ENCODE results near the gene HMGB3.
"Not testable (repeated sequence)": the region's sequence is repeated elsewhere in the genome, so short reads cannot be mapped to it uniquely, and the experiment has no call there.

The HMGB3 gene

DNA sequence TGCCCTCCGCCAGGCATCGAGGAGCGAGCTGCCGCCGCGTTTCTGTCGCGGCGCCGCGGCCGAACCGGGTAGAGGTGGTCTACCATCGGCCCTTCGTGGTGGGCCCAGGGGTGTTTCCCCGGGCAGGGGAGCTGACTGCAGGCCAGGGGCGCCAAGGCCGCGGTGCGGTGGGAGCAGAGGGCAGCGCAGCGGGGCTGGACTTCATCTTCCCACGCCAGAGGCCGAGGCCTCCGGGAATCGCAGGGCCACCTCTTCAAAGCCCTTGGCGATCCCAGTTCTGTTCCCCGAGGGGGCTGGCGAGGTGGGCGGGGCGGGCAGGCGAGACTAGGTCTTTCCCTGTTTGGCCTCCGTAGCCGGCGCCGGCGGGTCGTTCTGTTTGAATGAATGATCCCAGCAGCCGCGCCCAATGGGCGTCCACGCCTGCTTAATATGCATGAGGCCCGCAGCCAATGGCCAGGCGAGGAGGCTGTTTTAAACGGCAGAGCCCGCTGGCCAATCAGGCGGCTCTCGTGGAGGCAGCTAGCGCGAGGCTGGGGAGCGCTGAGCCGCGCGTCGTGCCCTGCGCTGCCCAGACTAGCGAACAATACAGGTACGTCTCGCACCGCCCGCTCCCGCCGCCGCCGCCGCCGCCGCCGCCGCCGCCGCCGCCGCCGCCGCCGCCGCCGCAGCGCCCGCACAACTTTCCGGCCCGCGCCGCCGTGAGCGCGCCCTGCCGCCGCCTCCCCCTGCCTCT lies at the start of gene HMGB3:
TSS of gene HMGB3 (plus strand) at position 548 of the 733 bp plus-strand sequence. CDS start 2,265 bp downstream, outside the sequence.
- peak; percentile 70 to 74 for DNase-seq (ENCODE audit: low read depth in 2 of 2)

DNA sequence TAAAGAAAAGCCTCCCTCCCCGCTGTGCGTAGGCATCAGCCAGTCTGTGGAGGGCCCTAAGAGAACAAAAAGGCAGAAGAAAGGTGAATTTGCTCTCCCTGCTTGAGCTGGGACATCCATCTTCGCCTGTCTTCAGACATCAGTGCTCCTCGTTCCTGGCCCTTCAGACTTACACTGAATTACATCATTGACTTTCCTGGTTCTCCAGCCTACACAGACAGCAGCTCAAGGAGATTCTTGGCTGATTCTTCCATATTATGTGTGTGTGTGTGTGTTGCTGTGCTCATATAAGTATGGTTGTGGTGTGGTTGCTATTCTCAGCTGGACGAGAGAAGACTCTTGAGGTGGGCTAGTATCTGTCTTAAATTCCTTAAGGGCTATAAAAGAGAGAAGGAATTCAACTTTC lies 49.2 kb upstream of the HMGB3 start:
- DNase-seq (ENCODE audit: low read depth in 2 of 2), result no peak

DNA sequence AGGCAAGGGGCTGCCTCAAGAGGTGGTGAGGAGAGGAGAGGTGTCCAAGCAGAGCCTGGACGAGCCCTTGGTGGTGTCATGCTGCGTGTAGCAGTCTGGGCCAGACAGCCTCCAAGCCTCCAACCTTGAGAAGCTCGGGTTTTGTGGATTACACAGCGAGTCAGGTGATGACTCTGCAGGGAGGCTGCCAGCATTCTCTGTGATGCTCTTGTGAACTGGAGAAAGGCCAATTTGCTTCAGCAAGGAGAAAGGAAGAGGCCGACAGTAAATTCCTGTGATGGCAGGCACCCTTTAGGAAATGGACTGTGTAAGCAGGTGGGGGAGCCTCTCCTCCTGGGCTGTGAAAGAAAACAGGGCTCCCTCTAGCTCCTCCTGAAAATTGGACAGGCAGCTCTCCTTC lies 48.7 kb upstream of the HMGB3 start:
- no peak for DNase-seq (ENCODE audit: low read depth in 2 of 2)

DNA sequence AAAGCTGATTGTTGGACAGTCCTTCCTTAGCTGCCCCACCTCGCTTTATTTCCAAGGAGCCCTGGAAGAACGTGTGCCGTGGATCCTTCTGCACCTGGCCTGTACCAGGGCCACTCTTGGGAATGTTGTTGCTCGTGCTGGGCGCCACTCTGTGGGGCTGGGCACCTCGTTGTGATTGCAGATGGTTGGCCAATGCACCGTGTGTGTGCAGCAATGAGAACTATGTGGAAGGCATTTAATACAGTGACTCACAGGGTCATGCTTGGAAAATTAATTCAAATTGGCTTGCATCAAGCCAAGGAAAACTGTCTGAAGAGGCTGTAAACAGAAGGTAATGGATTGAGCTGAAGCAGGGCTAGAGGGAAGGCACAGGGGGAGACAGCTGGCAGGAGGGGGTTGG lies 47.7 kb upstream of the HMGB3 start:
- no peak for DNase-seq (ENCODE audit: low read depth in 2 of 2)

DNA sequence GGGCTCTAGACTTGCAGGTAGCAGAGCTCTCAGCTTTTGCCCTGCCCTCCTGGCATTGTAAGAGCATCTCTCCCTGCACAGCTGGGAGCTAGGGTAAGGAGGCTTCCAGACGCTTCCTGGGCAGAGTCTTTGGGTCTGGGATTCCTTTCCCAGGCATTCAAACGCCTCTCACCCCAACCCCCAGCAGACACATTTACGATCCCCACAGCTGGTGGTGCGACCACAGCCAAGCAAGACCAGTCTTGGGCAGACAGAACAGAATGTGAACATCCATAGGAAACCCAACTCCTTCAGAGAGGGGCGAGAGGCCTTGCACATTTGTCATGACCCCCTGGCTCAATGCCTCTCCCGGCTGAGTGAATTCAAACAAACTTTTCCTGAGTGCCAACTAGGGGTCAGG lies 46.6 kb upstream of the HMGB3 start:
- DNase-seq (ENCODE audit: low read depth in 2 of 2), result no peak

DNA sequence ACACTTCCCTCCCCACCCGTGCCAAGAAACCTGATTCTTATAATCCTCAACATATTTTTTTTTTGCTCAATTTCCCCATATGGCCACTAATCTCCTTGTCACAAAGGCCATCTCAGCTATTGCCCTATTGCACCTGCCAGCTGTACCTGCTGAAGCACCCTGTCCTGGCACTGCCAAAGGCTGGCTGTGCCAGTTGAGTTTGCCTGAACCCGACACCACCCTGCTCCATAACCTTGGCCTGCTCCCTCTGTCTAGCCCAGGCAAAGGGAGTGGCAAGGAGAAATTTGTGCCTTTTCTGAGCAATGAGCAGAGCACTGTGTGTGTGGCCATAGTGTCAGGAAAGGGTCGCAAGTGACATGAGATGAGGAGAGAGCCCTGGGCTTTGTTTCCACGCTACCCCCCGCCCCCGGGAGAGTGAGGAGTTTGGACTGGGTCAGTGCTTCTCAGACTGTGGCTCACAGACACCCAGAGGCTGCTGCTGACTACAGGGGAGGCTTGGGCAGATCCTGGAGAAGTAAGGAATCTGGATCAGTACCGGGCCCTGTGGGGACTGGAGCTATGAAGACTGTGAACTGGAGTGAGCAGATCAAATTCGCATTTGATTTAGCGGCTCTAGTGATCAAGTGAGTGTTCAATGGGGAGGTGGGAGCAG lies 42.2 kb upstream of the HMGB3 start:
- no peak for DNase-seq (ENCODE audit: low read depth in 2 of 2)

DNA sequence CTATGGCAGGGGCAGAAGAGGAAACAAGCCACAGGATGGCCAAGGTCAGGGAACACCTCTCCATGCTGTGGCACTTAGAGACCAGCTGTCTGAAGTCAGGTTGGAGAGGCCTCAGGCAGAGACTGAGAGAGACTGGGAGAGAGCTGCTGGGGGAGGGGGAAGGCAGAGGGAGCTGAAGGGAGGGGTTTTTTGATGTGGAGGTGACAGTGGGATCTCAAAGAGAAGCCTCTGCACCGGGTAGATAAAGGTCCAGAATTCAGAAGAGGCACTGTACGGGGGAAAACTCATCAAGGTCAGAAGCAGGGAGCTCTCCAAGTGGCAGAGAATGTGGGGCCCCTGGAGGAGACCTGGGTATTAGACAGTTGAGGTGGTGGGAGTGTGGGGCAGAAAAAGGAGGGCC lies 41.6 kb upstream of the HMGB3 start:
- DNase-seq (ENCODE audit: low read depth in 2 of 2), result no peak

DNA sequence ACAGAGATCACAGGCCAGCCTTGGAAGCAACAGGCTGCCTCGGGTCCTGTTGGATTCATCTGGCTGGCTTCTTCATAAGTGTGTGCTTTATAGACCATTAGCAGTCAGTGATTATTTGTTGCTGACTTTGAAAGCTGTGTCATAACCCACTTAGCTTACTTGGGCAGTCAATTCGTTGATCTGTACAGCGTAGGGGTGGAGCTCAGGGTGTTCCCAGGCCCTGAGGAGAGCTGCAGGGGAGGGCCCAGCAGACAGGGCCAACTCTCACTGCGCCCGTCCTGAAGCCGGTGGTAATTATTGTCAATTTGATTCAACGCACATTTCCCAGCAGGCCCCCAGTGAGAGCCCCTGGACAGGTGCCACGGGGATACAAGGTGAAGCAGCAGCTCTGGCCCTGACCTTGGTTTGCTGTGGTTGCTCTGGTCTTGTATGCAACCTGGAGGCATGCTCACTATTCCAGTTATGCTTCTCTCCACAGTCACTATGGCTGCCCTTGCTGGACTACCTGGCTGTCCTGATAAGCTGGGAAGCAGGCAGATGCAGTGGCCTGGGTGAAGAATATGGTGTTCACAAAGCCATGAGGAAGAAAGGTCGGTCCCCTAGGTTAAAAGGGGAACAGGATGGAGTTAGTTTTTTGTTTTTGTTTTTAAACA lies 40.1 kb upstream of the HMGB3 start:
- DNase-seq (ENCODE audit: low read depth in 2 of 2), result no peak

DNA sequence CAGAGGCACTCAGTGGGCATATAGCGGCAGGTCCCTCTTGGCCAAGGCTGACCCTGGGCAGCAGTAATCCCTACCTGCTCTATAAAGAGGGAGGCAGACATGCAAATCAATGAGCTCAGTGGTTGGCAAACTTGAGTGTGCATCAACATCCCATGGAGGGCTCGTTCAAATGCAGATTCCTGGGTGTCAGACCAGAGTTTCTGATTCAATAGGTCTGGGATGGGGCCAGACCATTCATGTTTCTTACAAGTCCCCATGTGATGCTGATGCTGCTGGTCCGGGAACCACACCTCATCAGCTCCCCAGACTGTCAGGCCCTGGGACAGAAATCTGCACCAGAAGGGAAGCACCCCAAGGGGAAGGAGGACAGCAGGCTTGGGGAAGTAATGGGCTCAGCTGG lies 38.9 kb upstream of the HMGB3 start:
- DNase-seq (ENCODE audit: low read depth in 2 of 2), result no peak

DNA sequence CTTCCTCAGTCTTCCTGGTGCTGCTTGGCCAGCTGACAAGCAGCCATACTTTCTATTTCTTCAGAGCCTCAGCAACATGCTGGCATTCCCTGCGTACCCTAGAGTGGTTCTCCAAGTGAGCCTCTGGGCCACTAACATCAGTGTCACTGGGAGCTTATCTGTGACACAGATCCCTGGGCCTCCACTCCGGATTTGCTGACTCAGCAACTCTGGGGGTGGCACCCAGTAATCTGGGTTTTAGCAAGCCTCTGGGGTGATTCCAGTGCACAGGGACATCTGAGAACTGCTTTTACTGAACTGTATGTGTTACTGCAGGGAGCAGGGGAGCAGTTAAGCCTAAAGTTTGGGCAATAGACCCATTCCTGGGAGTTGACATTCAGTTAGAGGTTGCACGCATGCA lies 28.2 kb upstream of the HMGB3 start:
- no peak for DNase-seq (ENCODE audit: low read depth in 2 of 2)

DNA sequence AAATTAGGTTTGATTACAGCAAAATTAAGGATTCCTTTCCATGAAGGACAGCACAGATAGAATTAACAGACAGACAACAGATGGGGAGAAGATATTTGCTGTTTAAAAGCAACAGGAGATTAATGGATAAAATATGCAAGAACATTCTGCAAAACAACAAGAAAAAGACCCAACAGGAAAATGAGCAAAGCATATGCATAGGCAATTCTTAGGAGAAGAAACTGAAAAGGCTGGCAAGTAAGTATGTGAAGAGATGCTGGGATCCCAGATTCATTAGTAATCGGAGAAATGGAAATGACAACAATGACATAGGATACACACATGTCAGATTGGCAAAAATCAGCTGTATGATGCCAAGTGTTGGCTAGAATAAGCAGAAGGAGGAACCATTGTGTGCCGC lies 27.5 kb upstream of the HMGB3 start:
- DNase-seq (ENCODE audit: low read depth in 2 of 2), result no peak

DNA sequence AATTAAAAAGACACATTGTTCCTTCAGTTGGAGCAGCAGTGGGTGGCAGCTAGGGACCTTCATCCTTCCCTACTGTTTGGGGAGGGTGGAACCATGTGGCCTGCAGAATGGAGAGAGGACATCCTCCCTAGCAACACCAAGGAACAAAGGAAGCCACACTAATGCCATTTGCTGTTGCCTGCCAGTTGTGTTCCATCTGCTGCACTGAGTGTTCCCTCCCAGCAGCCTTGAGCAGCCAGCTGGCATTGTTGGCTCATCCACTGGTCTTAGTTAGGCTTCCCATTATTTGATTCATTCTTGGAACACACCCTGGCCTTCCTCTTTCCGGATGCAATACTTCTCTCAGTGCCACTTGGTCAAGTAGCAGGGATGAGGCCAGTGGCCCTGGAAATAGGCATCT lies 25.0 kb upstream of the HMGB3 start:
- DNase-seq (ENCODE audit: low read depth in 2 of 2), result no peak

DNA sequence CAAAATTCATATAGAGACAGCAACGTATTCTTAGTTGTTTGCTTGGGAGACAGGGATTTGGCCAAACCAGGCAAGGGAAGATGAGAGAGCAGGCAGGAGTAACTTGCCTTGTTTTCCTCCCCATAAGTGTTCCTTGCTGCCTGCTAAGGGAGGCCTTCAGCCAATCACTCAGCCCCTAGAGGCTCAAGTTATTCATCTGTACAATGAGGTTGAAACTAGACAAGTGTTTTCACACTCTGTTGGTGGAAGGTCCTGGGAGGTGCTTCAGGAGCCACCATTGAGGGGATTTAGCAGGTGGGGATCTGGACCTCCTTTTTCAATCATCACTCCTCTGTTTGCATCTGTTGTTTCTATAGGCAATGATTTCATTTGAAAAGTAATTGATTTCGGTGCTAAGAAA lies 23.6 kb upstream of the HMGB3 start:
- no peak for DNase-seq (ENCODE audit: low read depth in 2 of 2)

DNA sequence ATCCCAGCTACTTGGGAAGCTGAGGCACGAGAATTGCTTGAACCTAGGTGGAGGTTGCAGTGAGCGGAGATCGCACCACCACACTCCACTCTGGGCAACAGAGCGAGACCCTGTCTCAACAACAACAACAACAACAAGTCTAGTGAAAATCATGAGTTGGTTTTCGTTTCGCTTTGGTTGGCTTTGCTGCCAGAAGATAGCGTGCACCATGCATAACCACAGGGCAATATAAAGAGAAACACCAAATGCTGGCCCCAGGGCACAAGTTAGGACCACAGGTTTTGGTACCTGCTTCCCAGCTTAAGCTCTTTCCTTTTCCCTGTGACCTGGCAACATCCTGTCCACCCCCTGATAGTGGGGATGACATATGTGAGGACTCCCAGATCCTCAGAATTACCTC lies 21.5 kb upstream of the HMGB3 start:
- DNase-seq (ENCODE audit: low read depth in 2 of 2), result no peak

DNA sequence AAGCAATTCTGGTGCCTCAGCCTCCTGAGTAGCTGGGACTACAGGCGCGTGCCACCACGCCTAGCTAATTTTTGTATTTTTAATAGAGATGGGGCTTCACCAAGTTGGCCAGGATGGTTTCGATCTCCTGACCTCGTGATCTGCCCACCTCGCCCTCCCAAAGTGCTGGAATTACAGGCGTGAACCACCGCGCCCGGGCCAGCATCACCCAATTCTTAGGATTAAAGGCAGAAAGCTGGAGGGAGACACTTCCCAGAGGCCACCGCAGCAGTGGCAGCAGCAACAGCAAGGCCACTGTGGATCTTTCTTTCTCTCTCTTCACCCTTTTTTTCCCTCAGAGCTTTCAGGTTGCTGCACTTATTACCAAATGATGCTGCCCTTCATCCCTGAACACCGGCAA lies 18.7 kb upstream of the HMGB3 start:
- not testable (repeated sequence) for DNase-seq (ENCODE audit: low read depth in 2 of 2)

DNA sequence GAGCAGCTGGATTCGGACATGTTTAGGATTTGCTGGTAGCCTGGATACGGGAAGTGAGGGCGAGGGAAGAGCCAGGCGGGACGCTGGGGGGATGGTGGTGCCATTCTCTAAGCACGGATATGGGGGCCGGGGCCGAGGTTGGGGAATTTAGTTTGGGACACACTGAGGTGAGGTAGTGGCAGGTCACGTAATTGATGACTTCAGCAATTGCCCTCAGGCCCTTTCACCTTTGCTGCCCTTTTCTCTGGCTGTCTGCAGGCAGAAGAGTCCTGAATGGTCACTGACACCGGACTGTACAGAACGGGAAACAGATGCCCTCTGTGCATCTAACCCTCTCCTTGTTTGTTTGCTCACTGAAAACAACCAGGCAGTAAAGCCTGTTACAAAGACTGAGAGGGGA lies 16.9 kb upstream of the HMGB3 start:
- DNase-seq (ENCODE audit: low read depth in 2 of 2), result no peak

DNA sequence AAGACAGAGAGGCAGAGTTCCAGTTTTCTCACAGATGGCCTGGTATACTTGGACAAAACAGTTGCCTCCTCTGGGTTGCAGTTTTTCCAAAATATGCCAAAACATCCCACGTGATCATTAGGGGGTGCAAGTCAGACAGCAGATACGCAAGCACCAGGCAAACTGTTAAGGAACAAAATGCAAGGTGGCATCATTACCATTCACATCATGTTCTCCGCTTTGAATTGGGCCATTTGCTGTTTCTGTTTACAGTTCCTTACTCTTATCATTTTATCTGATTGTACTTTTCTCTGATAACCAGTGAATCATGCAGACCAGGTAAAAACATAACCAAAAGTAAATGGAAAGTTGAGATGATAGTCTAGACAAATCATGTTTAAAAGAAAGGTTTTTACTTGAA lies 16.4 kb upstream of the HMGB3 start:
- DNase-seq (ENCODE audit: low read depth in 2 of 2), result no peak

DNA sequence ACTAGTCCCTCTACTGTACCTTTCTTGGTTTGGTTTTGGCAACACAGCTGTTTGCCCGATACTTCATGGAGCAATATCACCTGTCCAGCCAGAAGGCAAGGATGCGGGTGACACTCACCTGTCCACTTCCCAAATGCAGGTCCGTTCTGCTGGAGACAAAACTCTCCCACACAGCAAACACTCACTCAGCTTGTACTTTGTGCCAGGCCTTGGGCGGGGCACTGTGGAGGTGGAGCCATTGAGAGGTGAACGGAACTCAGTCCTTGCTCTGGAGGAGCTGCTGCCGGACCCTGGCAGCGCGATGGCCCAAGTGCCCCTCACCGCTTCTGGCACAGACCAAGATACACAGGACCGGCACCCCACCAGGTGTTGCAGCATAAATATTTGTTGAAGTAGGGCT lies 15.3 kb upstream of the HMGB3 start:
- DNase-seq (ENCODE audit: low read depth in 2 of 2), result no peak

DNA sequence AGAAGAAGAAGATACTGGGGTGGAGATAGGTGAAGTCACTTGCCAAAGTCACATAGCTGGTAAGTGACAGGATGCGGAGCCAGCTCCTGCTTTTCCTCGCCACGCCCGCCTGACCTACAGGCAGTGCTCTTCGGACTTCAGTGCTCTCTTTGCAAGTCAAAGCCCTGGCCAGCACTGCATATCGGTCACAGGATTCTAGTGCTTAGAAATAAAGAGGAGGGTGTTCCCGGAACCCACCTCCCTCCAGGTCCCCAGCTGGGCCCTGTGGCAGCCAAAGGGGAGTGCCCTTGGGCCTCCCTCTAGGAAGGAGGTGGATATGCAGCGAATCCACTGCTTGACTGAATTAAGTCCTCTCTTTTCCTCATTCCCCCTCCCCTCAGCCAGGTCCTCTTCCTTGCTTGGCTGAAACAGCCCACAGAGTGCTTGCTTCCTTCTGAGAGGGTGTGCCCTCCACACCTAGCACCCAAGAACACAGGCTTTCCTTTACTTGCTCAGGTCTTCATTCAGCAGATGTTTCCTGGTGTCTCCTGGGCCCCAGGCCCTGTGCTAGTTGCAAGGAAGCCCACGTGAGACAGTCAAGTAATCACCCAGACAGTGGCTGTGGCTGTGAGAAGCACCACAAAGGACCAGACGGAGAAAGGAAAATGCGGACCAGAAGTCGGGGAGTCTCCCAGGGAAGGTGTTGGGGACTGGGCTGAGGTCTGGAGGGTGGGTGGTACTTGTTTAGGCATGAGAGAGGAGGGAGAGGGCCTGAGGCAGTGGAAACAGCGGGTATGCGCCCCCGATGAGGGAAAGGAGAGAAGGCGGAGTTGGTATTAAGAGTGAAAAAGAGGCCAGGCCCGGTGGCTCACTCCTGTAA lies 14.0 kb upstream of the HMGB3 start:
- DNase-seq (ENCODE audit: low read depth in 2 of 2), result no peak

DNA sequence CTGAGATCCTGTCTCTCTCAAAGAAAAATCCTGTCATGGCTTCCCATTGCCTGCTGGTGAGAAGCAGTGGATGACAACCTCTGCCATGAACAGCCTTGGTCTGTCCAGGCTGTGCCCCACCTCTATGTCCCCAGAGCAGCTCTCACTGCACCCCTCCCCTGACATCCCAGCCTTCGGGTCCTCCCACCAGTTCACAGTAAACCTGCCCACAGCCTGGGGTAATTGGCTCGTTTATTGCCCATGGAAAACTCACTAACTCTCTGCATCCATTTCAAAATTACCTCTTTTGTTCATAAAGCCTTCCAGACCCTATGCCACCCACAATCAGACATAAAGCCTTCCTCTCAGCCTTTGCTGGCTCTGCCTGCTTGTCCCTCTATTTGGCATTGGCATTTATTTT lies 10.7 kb upstream of the HMGB3 start:
- DNase-seq (ENCODE audit: low read depth in 2 of 2), result no peak

DNA sequence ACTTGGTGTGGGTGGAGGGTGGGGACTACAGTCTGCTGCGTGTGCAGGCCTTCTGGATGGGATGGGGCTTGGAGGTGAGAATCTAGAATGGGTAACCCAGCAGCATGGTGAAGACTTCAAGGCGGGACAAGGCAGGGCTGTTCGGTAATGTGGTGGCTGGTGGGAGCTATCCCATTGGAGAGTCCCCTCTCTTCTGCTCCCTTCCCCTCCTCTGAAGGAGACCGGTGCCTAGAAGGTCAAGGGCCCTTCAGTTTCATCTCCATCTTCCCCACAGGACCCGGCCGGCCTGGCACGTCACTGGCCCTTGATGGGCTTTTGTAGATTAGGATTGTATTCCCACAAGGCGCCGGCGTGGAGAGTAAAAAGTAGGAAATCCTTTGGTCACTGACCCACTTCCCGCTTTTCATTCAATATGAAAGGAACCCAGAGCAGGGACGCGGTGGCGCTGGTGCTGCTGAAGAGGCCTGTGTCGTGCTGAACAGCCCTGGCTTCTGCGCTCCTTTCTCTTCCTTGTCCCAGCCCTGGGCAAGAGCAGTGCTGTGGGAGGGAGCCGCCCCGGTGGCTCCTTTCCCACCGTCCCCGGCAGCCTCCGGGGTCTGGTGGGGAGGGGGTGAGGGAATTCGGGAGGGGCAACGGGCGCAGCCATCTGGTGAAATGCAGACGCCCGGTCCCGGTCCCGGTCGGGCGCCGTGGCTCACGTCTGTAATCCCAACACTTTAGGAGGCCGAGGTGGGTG lies 7.3 kb upstream of the HMGB3 start:
- no peak for DNase-seq (ENCODE audit: low read depth in 2 of 2)
